Keratinocyte (primary cell): Measurements from ENCODE around the gene LHX5. TPM values are rescaled to one million over a fixed set of nuclear protein-coding genes. Genes with fewer than 3 reads are reported as not detected.

Source experiments
- DNase-seq: peaks from one replicate; pipeline ENCODE4 v3.0.0-alpha.2; 2011; ENCODE audit warnings: low read depth, missing footprints, low spot score
- FAIRE-seq: peaks from 2 replicates; lab custom pipeline; 2011; peaks lifted over from hg19 to GRCh38; lab: Jason Lieb, UNC
- H2AFZ ChIP-seq: 2 replicates; pipeline ENCODE4 v1.6.0; 2012; ENCODE audit warnings: low read length, control low read depth, inconsistent platforms; ENCODE audit not compliant: control insufficient read depth
- H3K27ac ChIP-seq: 2 replicates; pipeline ENCODE4 v1.5.1; 2011; ENCODE audit warnings: low read length; ENCODE audit not compliant: control insufficient read depth, insufficient read depth
- H3K27me3 ChIP-seq: 3 replicates; pipeline ENCODE4 v1.6.0; 2011; ENCODE audit warnings: low read length; ENCODE audit not compliant: control insufficient read depth, insufficient read depth; ENCODE audit errors: extremely low read depth
- H3K36me3 ChIP-seq, 2 experiments: 2 replicates in 1 of 2; 3 replicates in 1 of 2; pipeline ENCODE4 v1.5.1; 2011; ENCODE audit warnings: low read length in 2 of 2, mild to moderate bottlenecking in 1 of 2; ENCODE audit not compliant: control insufficient read depth in 2 of 2, insufficient read depth in 2 of 2; ENCODE audit errors: extremely low read depth in 1 of 2
- H3K4me1 ChIP-seq: 3 replicates; pipeline ENCODE4 v1.5.1; 2011; ENCODE audit warnings: low read length; ENCODE audit not compliant: control insufficient read depth, insufficient read depth; ENCODE audit errors: extremely low read depth
- H3K4me2 ChIP-seq: 3 replicates; pipeline ENCODE4 v1.6.0; 2011; ENCODE audit warnings: low read depth, low read length; ENCODE audit not compliant: control insufficient read depth, insufficient read depth; ENCODE audit errors: extremely low read depth
- H3K4me3 ChIP-seq, 3 experiments: fragments of 200-600 bp in 1 of 3; sonication (generic) in 1 of 3; 2 replicates in 2 of 3; 3 replicates in 1 of 3; pipeline ENCODE4 v1.5.1; 2011 to 2016; ENCODE audit warnings: low read length in 3 of 3, mild to moderate bottlenecking in 3 of 3, control low read depth in 2 of 3, inconsistent platforms in 1 of 3, low read depth in 1 of 3, mixed read lengths in 1 of 3, mixed run types in 1 of 3, moderate library complexity in 1 of 3; ENCODE audit not compliant: control insufficient read depth in 2 of 3, insufficient read depth in 2 of 3; ENCODE audit errors: extremely low read depth in 1 of 3
- H3K79me2 ChIP-seq: 2 replicates; pipeline ENCODE4 v1.6.0; 2012; ENCODE audit warnings: low read length; ENCODE audit not compliant: control insufficient read depth, insufficient read depth
- H3K9ac ChIP-seq: 3 replicates; pipeline ENCODE4 v1.6.0; 2011; ENCODE audit warnings: low read length; ENCODE audit not compliant: control insufficient read depth, insufficient read depth; ENCODE audit errors: extremely low read depth
- H3K9me1 ChIP-seq: 3 replicates; pipeline ENCODE4 v1.6.0; 2011; ENCODE audit warnings: low read length; ENCODE audit not compliant: control insufficient read depth, insufficient read depth; ENCODE audit errors: extremely low read depth
- H3K9me3 ChIP-seq: 2 replicates; pipeline ENCODE4 v1.5.1; 2012; ENCODE audit warnings: low read depth, low read length; ENCODE audit not compliant: control insufficient read depth
- H4K20me1 ChIP-seq: 3 replicates; pipeline ENCODE4 v1.6.0; 2011; ENCODE audit warnings: low read length; ENCODE audit not compliant: control insufficient read depth, insufficient read depth; ENCODE audit errors: extremely low read depth
- EZH2 ChIP-seq: IDR thresholded peaks from one replicate; pipeline ENCODE4 v1.6.1; 2012; ENCODE audit warnings: inconsistent platforms, mild to moderate bottlenecking, low read length, moderate library complexity
- dilution Hi-C: fragments of 300-500 bp; cut with MboI; formaldehyde crosslinking; loops from one replicate; pipeline ENCODE4 v1.7.0; 2020; ENCODE audit warnings: low sequenced_read_pairs; ENCODE audit not compliant: extremely low pct_ligation_motif_present
- polyA plus RNA-seq, 5 experiments: library from polyadenylated mRNA; depleted of rRNA in 3 of 5; stranded (reverse) in 3 of 5; stranded (forward) in 1 of 5; unstranded in 1 of 5; fragments of >200 nt; gene quantifications; 1 replicate in 1 of 5; 2 replicates in 3 of 5; 3 replicates in 1 of 5; pipeline versions ENCODE4 v1.2.1 to v1.2.3, GENCODE V29; 2011 to 2012; ENCODE audit warnings: missing spikeins in 2 of 5, low read depth in 1 of 5, low replicate concordance in 1 of 5
- TF ChIP-seq, protein P1 (sequence below), 3 experiments: IDR thresholded peaks in 1 of 3; conservative IDR thresholded peaks in 1 of 3; optimal IDR thresholded peaks in 1 of 3; 2 replicates in 2 of 3; 3 replicates in 1 of 3; pipeline versions ENCODE3 to v1.5.1; 2011; ENCODE audit warnings: low read length in 3 of 3, mild to moderate bottlenecking in 3 of 3, moderate library complexity in 2 of 3, control low read depth in 1 of 3, inconsistent platforms in 1 of 3; ENCODE audit not compliant: insufficient read depth in 2 of 3; ENCODE audit errors: extremely low read depth in 1 of 3

Gene LHX5
- polyA plus RNA-seq, 1 donor (not counting 4 experiments of a cell fraction or from before 2014, with no cell fraction given) = 0.04 TPM

DNA sequence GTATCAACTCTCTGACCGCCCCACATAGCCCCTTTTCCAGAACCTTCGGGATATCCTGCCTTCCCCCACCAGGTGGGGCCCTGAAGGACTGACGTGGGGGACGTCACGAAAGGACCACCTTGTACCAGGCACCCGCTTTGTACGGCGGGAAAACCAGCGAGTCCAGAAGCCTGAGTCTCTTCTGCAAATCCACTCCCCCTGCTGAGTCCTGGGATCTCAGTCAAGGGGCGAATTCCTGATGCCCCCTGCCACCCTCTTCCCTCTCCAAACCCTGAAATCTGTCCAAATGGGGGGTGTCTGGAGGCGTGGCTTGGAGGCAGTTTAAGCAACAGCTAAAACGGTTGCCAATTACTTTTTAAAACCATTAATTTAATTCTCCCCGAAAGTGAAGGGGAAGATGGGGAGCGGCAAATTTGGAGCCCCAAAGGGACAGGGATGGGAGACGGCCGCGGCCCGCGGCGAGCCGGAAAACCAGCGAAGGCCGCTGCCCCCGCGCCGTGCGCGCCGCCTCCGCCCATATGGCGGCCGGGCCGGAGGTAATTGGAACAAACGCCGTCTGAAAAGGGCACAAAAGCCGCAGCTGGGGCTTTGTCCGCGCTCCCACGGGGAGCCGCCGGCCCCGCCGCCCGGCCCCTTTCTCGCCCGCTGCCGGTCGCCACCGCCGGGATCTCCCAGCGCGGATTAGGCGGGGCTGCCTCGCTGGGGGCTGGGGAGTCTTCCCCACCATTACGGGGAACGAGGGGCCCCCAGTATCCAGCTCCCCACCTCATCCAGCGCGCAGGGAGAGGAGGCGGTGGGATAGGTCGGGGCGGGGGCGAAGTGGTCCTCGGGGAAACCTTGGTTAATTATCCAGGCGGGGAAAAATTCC is 6.6 kb downstream of the LHX5 start:
- peaks cover 83% of the 10 kb centered on the region for H3K27me3 ChIP-seq
- H4K20me1 ChIP-seq = peaks cover 3% of the 10 kb centered on the region
- dilution Hi-C loops = no loop called here
- FAIRE-seq = no peak
- H3K27ac ChIP-seq = no peak overlapping the region
- H3K4me2 ChIP-seq = no peak overlapping the region
- H3K4me1 ChIP-seq = peaks cover 15% of the 10 kb centered on the region
- no peaks in the 10 kb centered on the region for H3K79me2 ChIP-seq
- H3K36me3 ChIP-seq = no peaks in the 10 kb centered on the region
- no peaks in the 10 kb centered on the region for H3K9me1 ChIP-seq
- no peak overlapping the region for H2AFZ ChIP-seq
- H3K9me3 ChIP-seq = no peaks in the 10 kb centered on the region
- peak overlapping the region in 2 of 3 experiments; percentile 12 to 18 for H3K4me3 ChIP-seq
- H3K9ac ChIP-seq = no peak overlapping the region
- peak; percentile 58 for TF ChIP-seq EZH2
- TF ChIP-seq, protein P1, sequence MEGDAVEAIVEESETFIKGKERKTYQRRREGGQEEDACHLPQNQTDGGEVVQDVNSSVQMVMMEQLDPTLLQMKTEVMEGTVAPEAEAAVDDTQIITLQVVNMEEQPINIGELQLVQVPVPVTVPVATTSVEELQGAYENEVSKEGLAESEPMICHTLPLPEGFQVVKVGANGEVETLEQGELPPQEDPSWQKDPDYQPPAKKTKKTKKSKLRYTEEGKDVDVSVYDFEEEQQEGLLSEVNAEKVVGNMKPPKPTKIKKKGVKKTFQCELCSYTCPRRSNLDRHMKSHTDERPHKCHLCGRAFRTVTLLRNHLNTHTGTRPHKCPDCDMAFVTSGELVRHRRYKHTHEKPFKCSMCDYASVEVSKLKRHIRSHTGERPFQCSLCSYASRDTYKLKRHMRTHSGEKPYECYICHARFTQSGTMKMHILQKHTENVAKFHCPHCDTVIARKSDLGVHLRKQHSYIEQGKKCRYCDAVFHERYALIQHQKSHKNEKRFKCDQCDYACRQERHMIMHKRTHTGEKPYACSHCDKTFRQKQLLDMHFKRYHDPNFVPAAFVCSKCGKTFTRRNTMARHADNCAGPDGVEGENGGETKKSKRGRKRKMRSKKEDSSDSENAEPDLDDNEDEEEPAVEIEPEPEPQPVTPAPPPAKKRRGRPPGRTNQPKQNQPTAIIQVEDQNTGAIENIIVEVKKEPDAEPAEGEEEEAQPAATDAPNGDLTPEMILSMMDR (optimal IDR thresholded peaks at IDR 0.05 in 1 of 3, IDR thresholded peaks at IDR 0.05 in 1 of 3, conservative IDR thresholded peaks at IDR 0.05 in 1 of 3; ENCODE audit: extremely low read depth in 1 of 3, insufficient read depth in 2 of 3, low read length in 3 of 3) = peak in 1 of 3 experiments; percentile 7
- DNase-seq = no peak

DNA sequence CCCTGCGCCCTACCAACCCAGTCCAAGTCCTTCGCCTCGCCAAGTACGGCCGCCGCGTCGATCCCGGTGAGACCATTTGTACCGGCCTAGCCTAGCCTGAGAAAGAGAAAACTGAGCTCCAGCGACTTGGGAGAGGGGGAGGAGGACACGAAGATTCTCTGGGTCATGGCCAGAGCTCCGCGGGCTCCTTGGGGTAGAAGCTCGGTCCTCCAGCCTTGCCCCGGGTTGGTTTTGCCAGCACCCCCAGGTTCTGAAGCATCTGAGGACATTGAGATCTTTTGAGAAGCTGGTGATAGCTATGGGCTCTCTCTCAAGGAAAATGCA is 7.3 kb downstream of the LHX5 start:
- peaks cover 3% of the 10 kb centered on the region for H4K20me1 ChIP-seq
- no peaks in the 10 kb centered on the region for H3K9me3 ChIP-seq
- no peak for FAIRE-seq
- H3K9ac ChIP-seq = no peak overlapping the region
- dilution Hi-C loops = no loop called here
- peak overlapping the region in 1 of 3 experiments; percentile 24 for H3K4me3 ChIP-seq
- H3K27me3 ChIP-seq = peaks cover 76% of the 10 kb centered on the region
- peak overlapping the region; percentile 35 for H3K4me2 ChIP-seq
- H3K36me3 ChIP-seq = no peaks in the 10 kb centered on the region
- H3K9me1 ChIP-seq = no peaks in the 10 kb centered on the region
- no peak overlapping the region for H2AFZ ChIP-seq
- TF ChIP-seq, protein P1 (optimal IDR thresholded peaks at IDR 0.05 in 1 of 3, IDR thresholded peaks at IDR 0.05 in 1 of 3, conservative IDR thresholded peaks at IDR 0.05 in 1 of 3; ENCODE audit: extremely low read depth in 1 of 3, insufficient read depth in 2 of 3, low read length in 3 of 3) = no peak
- no peak for TF ChIP-seq EZH2
- no peaks in the 10 kb centered on the region for H3K79me2 ChIP-seq
- DNase-seq = no peak
- H3K4me1 ChIP-seq = peaks cover 15% of the 10 kb centered on the region
- no peak overlapping the region for H3K27ac ChIP-seq
